Adrenal gland (tissue), 12 donors: ENCODE data around the gene PLA1A. TPM values are rescaled to one million over a fixed set of nuclear protein-coding genes. Genes with fewer than 3 reads are reported as not detected.

ENCODE experiments used
- DNase-seq, 7 donors: peaks; one replicate each; pipeline ENCODE4 v3.0.0-alpha.2; 2019 to 2020
- H3K27ac ChIP-seq, 5 donors: fragments of 200-600 bp; sonication (generic) in 4 of 5; 1 replicate in 3 of 5; 2 replicates in 2 of 5; pipeline versions ENCODE4 v1.5.1 to v1.8.0; 2016 to 2020; ENCODE audit warnings: mild to moderate bottlenecking in 1 of 5
- H3K27me3 ChIP-seq: fragments of 200-600 bp; 2 replicates; pipeline ENCODE4 v1.8.0; 2021
- H3K36me3 ChIP-seq, 2 donors: fragments of 200-600 bp; replicated peaks in 1 of 2; 1 replicate in 1 of 2; 2 replicates in 1 of 2; pipeline versions ENCODE4 v1.5.1 to v1.8.0; 2018 to 2022
- H3K4me1 ChIP-seq, 2 donors: fragments of 200-600 bp; replicated peaks in 1 of 2; 1 replicate in 1 of 2; 2 replicates in 1 of 2; pipeline versions ENCODE4 v1.5.1 to v1.8.0; 2018 to 2021
- H3K4me3 ChIP-seq, 4 donors: fragments of 200-600 bp; sonication (generic) in 3 of 4; one replicate each; pipeline ENCODE4 v1.5.1; 2016 to 2018
- H3K9me3 ChIP-seq, 3 donors: fragments of 200-600 bp; sonication (generic) in 1 of 3; replicated peaks in 1 of 3; 1 replicate in 2 of 3; 2 replicates in 1 of 3; pipeline versions ENCODE4 v1.5.1 to v1.8.0; 2016 to 2021
- CTCF ChIP-seq, 6 experiments: fragments of 450-650 bp in 4 of 6; fragments of 200-600 bp in 2 of 6; sonication (generic) in 1 of 6; IDR thresholded peaks; 1 replicate in 5 of 6; 2 replicates in 1 of 6; pipeline versions ENCODE4 v1.5.1 to v1.8.0; 2016 to 2021; ENCODE audit warnings: antibody characterized with exemption in 6 of 6, mild to moderate bottlenecking in 2 of 6, moderate library complexity in 1 of 6
- POLR2A ChIP-seq, 2 donors: fragments of 450-650 bp; IDR thresholded peaks; one replicate each; pipeline ENCODE4 v1.6.1; 2017; ENCODE audit warnings: antibody characterized with exemption in 2 of 2, mild to moderate bottlenecking in 2 of 2, moderate library complexity in 1 of 2
- WGBS, 4 donors: extraction: QIAGEN DNeasy Blood & Tissue Kit in 2 of 4; methylation state at CpG; one replicate each; pipeline versions ENCODE4 v1.1.5 to v1.1.7; 2013 to 2017; 5-methylcytosine and 5-hydroxymethylcytosine counted together
- intact Hi-C, 2 donors: fragments of 100-400 bp; cut with DNase I; formaldehyde crosslinking; loops; one replicate each; pipeline versions ENCODE4 v1.14.1 to v1.15.0; 2022 to 2023
- polyA plus RNA-seq, 3 donors: library from polyadenylated mRNA; stranded (reverse); fragments of 200-250 nt in 2 of 3; fragments of 350-450 nt in 1 of 3; fragmentation: Illumina TruSeq in 1 of 3; extraction: RNeasy Lipid Tissue Mini Kit (QIAGEN cat#74804) in 1 of 3; gene quantifications; one replicate each; pipeline ENCODE4 v1.2.3, GENCODE V29; 2013 to 2014
- total RNA-seq, 9 donors: library from RNA; depleted of rRNA in 4 of 9; stranded (reverse); fragments of >200 nt in 4 of 9; fragments of 120-200 nt in 1 of 9; fragmentation: NEBNext Ultra II Directional in 1 of 9; extraction: Animal tissue kit (Norgen Biotek cat#: 25700) in 1 of 9; gene quantifications; one replicate each; pipeline versions ENCODE4 v1.1.0 to v1.2.4, GENCODE V29; 2013 to 2023
- donor health status: healthy with polysubstance abuse.
- donor health status: Bipolar disorder and iron deficiency.
- donor health status: DM: yes; HTN: yes; CAD: no.
- donor health status: DM: no; HTN: no; CAD: no.
- donor health status: DM: no; HTN: no; CAD: no.
- donor health status: DM: yes; HTN: yes; CAD: no.

Gene PLA1A
- total and polyA plus RNA-seq, 12 donors = 0.17 to 2.0 (median 0.72) TPM

GRCh38 chr3:119653876-119654275, 56.2 kb downstream of the PLA1A start:
- intact Hi-C loops = no loop called here
- H3K4me1 ChIP-seq = peaks cover 15 to 21% of the 10 kb centered on the region in 2 donors
- no peaks in the 10 kb centered on the region for H3K27me3 ChIP-seq
- 40 to 43% (median 42%) methylated on average over 2 of the region's 2 CpGs for WGBS, 4 donors
- no peak for TF ChIP-seq POLR2A (IDR thresholded peaks at IDR 0.05)
- TF ChIP-seq CTCF (IDR thresholded peaks at IDR 0.05) = no peak
- no peak for DNase-seq
- H3K27ac ChIP-seq = no peak overlapping the region
- no peaks in the 10 kb centered on the region for H3K36me3 ChIP-seq
- H3K4me3 ChIP-seq = no peak overlapping the region
- no peaks in the 10 kb centered on the region for H3K9me3 ChIP-seq

- WGBS, 4 donors = 76 to 78% (median 77%) methylated on average over 4 of the region's 4 CpGs
- H3K27ac ChIP-seq = peak overlapping the region in 1 of 5 donors; percentile 26
- no peak for DNase-seq
- H3K27me3 ChIP-seq = no peaks in the 10 kb centered on the region
- TF ChIP-seq POLR2A (IDR thresholded peaks at IDR 0.05) = no peak
- TF ChIP-seq CTCF (IDR thresholded peaks at IDR 0.05) = no peak
- H3K36me3 ChIP-seq = no peaks in the 10 kb centered on the region
- peaks cover 22 to 34% of the 10 kb centered on the region in 2 donors for H3K4me1 ChIP-seq
- intact Hi-C loops = no loop called here
- H3K4me3 ChIP-seq = no peak overlapping the region
- no peaks in the 10 kb centered on the region for H3K9me3 ChIP-seq
These were observed 60.4 kb downstream of the PLA1A start for GRCh38 chr3:119657887-119658702.

- peak overlapping the region in 1 of 5 donors; percentile 13 for H3K27ac ChIP-seq
- no peaks in the 10 kb centered on the region for H3K27me3 ChIP-seq
- no peak for TF ChIP-seq CTCF (IDR thresholded peaks at IDR 0.05)
- TF ChIP-seq POLR2A (IDR thresholded peaks at IDR 0.05) = no peak
- peaks cover 30 to 41% of the 10 kb centered on the region in 2 donors for H3K4me1 ChIP-seq
- no peaks in the 10 kb centered on the region for H3K9me3 ChIP-seq
- H3K36me3 ChIP-seq = no peaks in the 10 kb centered on the region
- no peak overlapping the region for H3K4me3 ChIP-seq
- 91 to 100% (median 98%) methylated on average over 2 of the region's 2 CpGs for WGBS, 4 donors
- no peak for DNase-seq
- intact Hi-C loops = no loop called here
These were observed 61.3 kb downstream of the PLA1A start for GRCh38 chr3:119658994-119659393.

- intact Hi-C loops = no loop called here
- no peaks in the 10 kb centered on the region for H3K36me3 ChIP-seq
- DNase-seq = no peak
- 68 to 92% (median 88%) methylated on average over 5 to 9 of the region's 9 CpGs for WGBS, 4 donors
- no peak for TF ChIP-seq CTCF (IDR thresholded peaks at IDR 0.05)
- no peak for TF ChIP-seq POLR2A (IDR thresholded peaks at IDR 0.05)
- no peaks in the 10 kb centered on the region for H3K9me3 ChIP-seq
- no peaks in the 10 kb centered on the region for H3K27me3 ChIP-seq
- H3K4me1 ChIP-seq = peaks cover 30 to 41% of the 10 kb centered on the region in 2 donors
- H3K27ac ChIP-seq = peak overlapping the region in 2 of 5 donors; percentile 12 to 56
- no peak overlapping the region for H3K4me3 ChIP-seq
These were observed 62.1 kb downstream of the PLA1A start for GRCh38 chr3:119659606-119660291.
